Measurements from ENCODE around the gene POPDC2.

The POPDC2 gene

GRCh38 chr3:119608405-119609000 lies 51.9 kb downstream of the POPDC2 start:
- no peak for DNase-seq (ENCODE audit: low spot score)
- TF ChIP-seq CTCF (IDR thresholded peaks at IDR 0.05; ENCODE audit: borderline replicate concordance, control extremely low read depth, extremely low read depth, insufficient read depth, missing control alignments), result no peak
- in situ Hi-C loops (cut with MboI; ENCODE audit: low sequenced_read_pairs, unreplicated experiment), result no loop called here

DNA sequence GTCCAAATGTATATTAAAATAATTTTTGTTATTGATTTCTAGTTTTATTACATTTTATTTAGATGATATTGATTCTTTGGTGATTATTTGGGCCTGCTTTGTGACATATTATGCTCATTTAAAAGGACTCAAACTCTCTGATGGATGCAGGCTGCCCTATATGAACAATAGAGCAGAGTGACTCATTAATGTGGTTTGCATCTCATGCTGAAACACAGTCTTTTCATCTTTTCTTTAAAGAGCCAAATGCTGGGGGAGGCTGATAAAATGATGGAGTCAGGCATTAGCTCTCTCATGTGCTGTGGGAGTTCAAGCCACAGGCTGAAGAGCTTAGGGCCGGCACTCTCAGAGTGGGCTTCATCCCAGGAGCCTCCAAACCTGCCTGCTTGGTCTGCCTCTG lies 55.5 kb downstream of the POPDC2 start:
- in situ Hi-C loops (cut with MboI; ENCODE audit: low sequenced_read_pairs, unreplicated experiment), result no loop called here
- DNase-seq (ENCODE audit: low spot score), result no peak
- TF ChIP-seq CTCF (IDR thresholded peaks at IDR 0.05; ENCODE audit: borderline replicate concordance, control extremely low read depth, extremely low read depth, insufficient read depth, missing control alignments), result no peak

GRCh38 chr3:119602676-119603075 lies 57.7 kb downstream of the POPDC2 start:
- no peak for DNase-seq (ENCODE audit: low spot score)
- in situ Hi-C loops (cut with MboI; ENCODE audit: low sequenced_read_pairs, unreplicated experiment), result no loop called here
- no peak for TF ChIP-seq CTCF (IDR thresholded peaks at IDR 0.05; ENCODE audit: borderline replicate concordance, control extremely low read depth, extremely low read depth, insufficient read depth, missing control alignments)

DNA sequence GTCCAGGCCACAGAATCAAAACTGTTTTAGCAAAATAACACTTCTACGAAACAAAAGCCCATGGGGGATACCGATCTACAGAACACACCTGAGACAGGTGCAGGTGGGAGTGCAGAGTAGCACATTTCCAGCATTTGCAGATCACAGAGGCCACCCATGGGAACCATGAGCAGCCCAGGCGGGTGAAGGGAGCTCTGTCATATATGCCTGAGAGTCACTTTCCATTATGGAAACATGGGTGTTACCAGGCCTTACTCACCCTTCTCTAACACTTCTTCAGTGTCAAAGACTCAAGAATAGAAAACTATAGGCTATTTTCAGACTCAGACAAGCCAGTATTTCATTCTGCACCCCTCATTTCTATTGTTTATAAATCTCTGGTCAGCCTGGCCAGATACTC lies 59.2 kb downstream of the POPDC2 start:
- in situ Hi-C loops (cut with MboI; ENCODE audit: low sequenced_read_pairs, unreplicated experiment), result no loop called here
- no peak for TF ChIP-seq CTCF (IDR thresholded peaks at IDR 0.05; ENCODE audit: borderline replicate concordance, control extremely low read depth, extremely low read depth, insufficient read depth, missing control alignments)
- DNase-seq (ENCODE audit: low spot score), result no peak

DNA sequence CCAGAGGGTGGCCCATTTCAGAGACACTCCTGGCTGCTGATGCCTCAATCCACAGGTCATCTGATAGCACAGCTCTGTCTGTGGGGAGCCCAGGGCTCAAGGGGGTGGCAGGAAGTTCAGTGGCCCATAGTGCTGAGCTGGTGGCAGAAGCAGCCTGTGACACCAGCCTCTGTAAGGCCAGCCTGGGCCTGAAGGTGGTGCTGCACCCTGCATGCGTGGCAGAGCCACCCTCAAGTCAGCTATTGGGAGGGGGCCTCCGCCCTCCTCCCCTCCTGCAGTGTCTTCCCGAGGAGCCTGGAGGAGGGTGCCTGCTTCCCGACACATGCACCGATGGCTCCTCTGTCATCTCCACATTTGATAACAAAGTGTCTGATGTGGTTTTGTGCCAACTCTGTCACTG lies 59.7 kb downstream of the POPDC2 start:
- in situ Hi-C loops (cut with MboI; ENCODE audit: low sequenced_read_pairs, unreplicated experiment), result no loop called here
- DNase-seq (ENCODE audit: low spot score), result peak; percentile 63
- peak; percentile 90 for TF ChIP-seq CTCF (IDR thresholded peaks at IDR 0.05; ENCODE audit: borderline replicate concordance, control extremely low read depth, extremely low read depth, insufficient read depth, missing control alignments)

GRCh38 chr3:119599558-119600174 lies 60.7 kb downstream of the POPDC2 start:
- DNase-seq (ENCODE audit: low spot score), result no peak
- in situ Hi-C loops (cut with MboI; ENCODE audit: low sequenced_read_pairs, unreplicated experiment), result loop anchor here (25.0 kb wide), 1 partner anchor 488 kb away; the partner anchor contains the start of gene GSK3B
- no peak for TF ChIP-seq CTCF (IDR thresholded peaks at IDR 0.05; ENCODE audit: borderline replicate concordance, control extremely low read depth, extremely low read depth, insufficient read depth, missing control alignments)
